ENCODE measurements around the gene MAGI2.

- TF ChIP-seq CTCF (conservative IDR thresholded peaks at IDR 0.05; ENCODE audit: low read length) (no peak), EZH2phosphoT487 (IDR thresholded peaks at IDR 0.05; ENCODE audit: borderline replicate concordance, low read depth, low read length) (no peak)
These were observed 1446.2 kb downstream of the MAGI2 start for GRCh38 chr7:78007231-78007630.
